Fibroblast of skin of right quadriceps (primary cell): ENCODE measurements around the gene EEIG1.
"Not testable (repeated sequence)": the region's sequence is repeated elsewhere in the genome, so short reads cannot be mapped to it uniquely, and the experiment has no call there.

Source experiments
- DNase-seq: peaks from one replicate; pipeline ENCODE4 v3.0.0-alpha.2; 2013

The EEIG1 gene

GRCh38 chr9:127980706-127981558 is at the start of gene EEIG1:
Gene EEIG1 (minus strand): TSS chr9:127980989. CDS start chr9:127980137, 852 bp downstream.
- DNase-seq = peak; percentile 92

GRCh38 chr9:128027705-128028104 is 46.9 kb upstream of the EEIG1 start:
- DNase-seq = no peak

- DNase-seq = no peak
These were observed 46.2 kb upstream of the EEIG1 start for GRCh38 chr9:128026773-128027541.

DNA sequence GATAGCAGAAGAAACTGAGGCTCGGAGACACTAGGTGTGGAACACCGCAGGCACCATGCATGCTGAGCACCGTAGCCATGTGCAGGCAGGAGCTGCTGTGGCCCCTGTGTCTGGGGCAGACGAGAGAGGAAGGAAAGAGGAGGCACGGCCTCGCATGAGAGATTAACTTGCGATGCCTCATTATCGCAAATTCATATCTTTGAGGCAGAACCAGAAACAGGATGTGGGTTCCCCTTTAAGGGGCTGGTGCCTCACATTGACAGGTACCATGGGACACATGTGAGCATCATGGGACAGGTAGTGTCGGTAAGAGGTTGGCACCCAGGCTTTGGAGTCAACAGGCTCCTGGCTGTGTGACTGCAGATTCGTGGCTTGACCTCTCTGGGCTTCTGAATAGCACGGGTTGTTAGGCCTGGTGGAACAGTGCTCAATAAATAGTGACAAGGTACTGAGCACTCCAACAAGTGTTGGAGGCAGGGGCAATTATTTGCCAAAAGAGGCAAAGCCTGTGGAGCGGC is 45.5 kb upstream of the EEIG1 start:
- DNase-seq = no peak

DNA sequence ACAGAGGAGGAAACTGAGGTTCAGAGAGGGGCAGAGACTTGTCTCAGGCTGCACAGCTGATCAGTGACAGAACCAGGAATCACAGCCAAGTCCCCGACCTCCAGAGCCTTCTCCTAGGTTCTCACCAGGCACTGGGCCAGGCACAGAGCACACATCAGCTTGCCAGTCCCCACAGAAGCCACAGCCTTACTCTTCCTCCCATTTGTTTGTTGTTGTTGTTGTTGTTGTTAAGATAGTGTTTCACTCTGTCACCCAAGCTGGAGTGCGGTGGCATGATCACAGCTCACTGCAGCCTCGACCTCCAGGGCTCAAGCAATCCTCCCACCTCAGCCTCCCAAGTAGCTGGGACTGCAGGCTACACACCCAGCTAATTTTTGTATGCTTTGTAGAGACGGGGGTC is 44.9 kb upstream of the EEIG1 start:
- no peak for DNase-seq

GRCh38 chr9:128024761-128025308 is 44.0 kb upstream of the EEIG1 start:
- DNase-seq = no peak

- not testable (repeated sequence) for DNase-seq
These were observed 42.9 kb upstream of the EEIG1 start for GRCh38 chr9:128023671-128024070.

DNA sequence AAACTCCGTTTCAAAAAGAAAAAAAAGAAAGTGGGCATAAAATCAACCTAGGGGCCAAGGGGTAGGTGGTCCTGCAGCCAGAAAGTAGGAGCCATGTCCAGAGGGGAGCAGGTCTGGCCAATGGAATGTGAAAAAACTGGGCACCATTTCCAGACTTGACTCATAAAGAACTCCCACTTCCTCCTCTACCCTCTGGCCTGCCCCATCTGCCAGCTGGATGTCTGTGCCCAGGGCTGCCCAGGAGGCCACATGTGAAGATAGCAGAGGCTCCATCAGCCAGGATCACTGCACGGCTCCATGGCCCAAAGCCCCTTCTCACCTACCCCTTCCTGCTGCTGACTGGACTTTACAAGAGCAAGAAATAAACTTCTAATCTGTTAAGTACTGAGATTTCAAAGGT is 42.1 kb upstream of the EEIG1 start:
- DNase-seq = no peak

DNA sequence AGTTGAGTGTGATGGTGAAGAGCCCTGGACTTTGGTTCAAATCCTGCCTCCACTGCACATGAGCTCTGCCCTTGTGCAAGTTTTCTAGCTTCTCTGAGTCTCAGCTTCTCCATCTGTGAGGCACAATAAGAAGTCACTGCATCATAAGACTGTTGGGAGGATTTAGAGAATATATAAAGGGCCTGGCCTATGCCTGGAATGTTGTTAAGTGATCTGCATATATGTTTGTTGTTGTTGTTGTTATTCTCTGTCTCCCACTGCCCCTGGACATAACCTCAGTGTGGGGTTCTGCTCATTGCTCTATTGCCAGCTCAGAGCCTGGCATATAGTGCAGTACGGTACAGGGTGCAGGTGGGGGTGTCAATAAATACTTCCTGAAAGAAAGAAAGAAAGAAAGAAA is 40.3 kb upstream of the EEIG1 start:
- DNase-seq = no peak

DNA sequence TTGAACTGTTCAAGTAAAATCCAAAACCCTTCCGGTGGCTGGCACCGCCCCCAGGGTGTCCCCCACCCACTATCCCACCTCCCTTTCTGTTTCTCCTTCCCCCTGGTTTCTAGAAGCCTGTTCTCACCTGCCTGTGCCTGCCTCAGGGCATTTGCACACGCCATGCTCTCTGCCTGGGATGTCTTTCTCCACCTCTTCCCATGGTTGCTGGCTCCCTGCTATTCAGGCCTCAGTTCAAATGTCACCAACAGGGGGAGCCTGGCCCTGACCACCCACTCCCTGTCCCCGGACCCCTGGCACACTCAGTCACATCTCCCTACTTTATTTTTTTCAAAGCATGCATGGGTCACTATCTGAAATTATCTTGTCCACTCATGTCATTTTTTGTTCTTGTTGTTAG is 39.9 kb upstream of the EEIG1 start:
- DNase-seq = no peak

DNA sequence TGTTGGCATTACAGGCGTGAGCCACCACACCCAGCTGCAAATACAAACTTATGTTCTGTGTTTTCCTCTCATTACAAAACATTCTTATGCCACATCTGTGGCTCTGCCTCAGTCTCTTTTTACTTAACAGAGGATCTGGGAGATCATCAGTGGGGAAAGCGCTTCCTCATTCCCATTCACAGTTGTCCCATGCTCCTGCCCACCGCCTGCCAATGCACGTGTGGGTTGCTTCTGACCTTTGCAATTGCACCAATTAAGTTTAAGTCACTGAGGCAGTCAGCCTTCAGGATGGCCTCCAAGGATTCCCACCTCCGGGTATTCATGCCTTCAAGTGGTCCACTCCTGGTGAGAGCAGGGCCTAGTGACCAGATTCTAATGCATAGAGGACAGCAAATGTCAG is 34.9 kb upstream of the EEIG1 start:
- DNase-seq = no peak

- DNase-seq = no peak
These were observed 30.5 kb upstream of the EEIG1 start for GRCh38 chr9:128011071-128011817.

DNA sequence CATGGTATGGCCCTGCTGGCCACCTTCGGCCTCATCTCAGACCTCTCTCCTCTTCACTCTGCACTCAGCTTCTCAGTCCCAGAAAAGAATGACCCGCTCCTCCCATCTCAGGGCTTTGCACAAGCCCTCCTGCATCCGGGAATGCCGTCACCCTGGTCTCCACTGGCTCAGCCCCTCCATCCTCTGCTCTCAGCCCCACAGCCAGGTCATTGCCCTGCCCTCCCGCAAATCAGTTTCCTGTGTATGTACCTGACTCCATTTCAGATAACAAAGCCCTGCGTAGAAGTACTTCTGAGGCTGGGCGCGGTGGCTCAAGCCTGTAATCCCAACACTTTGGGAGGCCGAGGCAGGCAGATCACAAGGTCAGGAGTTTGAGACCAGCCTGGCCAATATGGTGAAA is 28.9 kb upstream of the EEIG1 start:
- DNase-seq = no peak

GRCh38 chr9:128008171-128008570 is 27.4 kb upstream of the EEIG1 start:
- no peak for DNase-seq

DNA sequence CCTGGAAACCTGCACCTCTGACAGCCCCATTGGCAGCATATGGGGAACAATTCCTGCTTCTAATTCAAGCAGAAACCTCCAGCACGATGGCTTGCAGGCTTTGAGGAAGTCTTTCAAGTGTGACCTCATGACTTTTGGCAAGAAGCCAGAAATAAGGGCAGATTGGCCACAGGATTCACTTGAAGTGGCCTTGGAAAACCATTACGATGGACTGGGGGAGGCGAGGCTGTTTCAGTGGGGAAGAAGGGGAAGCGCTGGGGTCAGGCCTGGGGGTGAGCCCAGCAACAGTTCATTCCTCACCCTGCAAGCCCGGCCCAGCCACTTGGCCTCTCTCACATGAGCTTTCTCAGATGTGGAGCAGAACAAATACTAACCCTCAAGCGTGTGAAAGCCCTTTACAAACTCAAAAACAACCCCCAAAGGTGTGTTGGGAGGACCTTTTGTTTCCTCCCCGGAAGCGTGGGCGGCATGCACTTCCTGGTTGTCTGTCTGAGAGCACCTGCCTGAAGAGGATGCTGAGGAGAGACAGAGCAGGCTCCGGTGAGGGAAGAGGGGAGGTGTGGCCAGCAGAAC is 26.9 kb upstream of the EEIG1 start:
- peak; percentile 39 for DNase-seq

DNA sequence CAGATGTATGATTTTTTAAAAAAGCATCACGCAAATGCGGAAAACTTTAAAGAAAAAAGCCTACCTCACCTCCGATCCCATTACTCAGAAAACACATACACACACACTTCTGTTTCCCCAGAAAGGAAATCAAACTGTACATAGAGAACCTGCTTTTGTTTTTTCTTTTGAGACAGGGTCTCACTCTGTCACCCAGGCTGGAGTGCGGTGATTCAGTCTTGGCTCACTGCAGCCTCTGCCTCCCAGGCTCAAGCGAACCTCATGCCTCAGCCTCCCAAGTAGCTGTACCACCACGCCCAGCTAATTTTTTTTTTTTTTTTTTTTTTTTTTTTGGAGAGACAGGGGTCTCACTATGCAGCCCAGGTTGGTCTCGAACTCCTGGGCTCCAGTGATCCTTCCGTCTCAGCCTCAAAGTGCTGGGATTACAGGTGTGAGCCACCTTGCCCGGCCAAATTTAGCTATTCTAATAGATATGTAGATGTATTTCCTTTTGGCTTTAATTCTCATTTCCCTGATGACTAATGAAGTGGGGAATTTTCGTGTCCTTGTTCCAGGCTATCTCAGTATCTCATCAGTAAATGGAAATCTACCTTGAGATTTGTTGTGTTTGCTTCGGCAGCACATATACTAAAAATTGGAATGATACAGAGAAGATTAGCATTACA is 25.7 kb upstream of the EEIG1 start:
- DNase-seq = no peak

- DNase-seq = no peak
These were observed 25.1 kb upstream of the EEIG1 start for GRCh38 chr9:128005923-128006322.

DNA sequence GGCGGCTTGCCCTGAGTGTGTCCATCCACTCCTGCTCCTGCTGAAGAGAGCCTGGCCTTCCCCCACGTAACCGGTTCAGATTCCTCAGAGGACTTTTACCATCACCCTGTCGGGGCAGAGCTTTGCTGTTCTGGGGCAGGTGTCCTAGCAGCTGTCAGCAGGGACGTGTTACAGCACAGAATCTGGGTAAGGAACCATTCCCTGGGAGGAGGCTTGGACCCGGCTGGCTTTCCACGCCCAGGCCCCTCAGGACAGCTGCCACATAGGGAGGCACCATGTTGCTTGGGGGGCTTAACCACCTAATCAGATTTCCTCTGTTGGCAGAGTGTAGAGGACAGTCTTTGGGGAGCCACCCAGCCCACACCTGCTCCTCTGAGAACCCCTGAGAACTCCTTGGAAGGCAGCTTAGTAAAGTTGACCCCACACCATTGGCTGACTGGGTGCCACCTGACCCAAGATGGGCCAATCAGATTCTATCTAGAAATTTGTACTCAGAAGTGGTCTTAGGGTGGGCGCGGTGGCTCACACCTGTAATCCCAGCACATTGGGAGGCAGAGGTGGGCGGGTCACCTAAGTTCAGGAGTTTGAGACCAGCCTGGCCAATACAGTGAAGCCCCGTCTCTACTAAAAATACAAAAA is 23.3 kb upstream of the EEIG1 start:
- DNase-seq = no peak

GRCh38 chr9:128002959-128003358 is 22.2 kb upstream of the EEIG1 start:
- no peak for DNase-seq

GRCh38 chr9:128001779-128002298 is 21.1 kb upstream of the EEIG1 start:
- peak; percentile 88 for DNase-seq

GRCh38 chr9:128001151-128001778 is 20.5 kb upstream of the EEIG1 start:
- DNase-seq = no peak
